Pancreas (tissue), 10 donors: Measurements from ENCODE around the gene FNDC3A. TPM values are rescaled to one million over a fixed set of nuclear protein-coding genes. Genes with fewer than 3 reads are reported as not detected.
A peak's percentile ranks its signal among the peaks of the same experiment; 100 is the strongest.

ENCODE experiments used
- ATAC-seq, 4 donors: fragments of 200-7000 bp; cut with Tn5 transposase; one replicate each; pipeline versions ENCODE4 v1.8.0 to v1.9.1; 2020; ENCODE audit warnings: mild to moderate bottlenecking in 4 of 4, moderate library complexity in 4 of 4
- DNase-seq, 6 donors: peaks; one replicate each; pipeline ENCODE4 v3.0.0-alpha.2; 2020
- FAIRE-seq: peaks from 2 replicates; lab custom pipeline; 2012; peaks lifted over from hg19 to GRCh38; lab: Jason Lieb, UNC
- H3K27ac ChIP-seq, 4 donors: fragments of 200-600 bp; sonication (generic); 1 replicate in 3 of 4; 2 replicates in 1 of 4; pipeline versions ENCODE4 v1.5.0 to v1.8.0; 2020
- H3K27me3 ChIP-seq, 4 donors: fragments of 200-600 bp; one replicate each; pipeline ENCODE4 v1.8.0; 2021
- H3K36me3 ChIP-seq, 3 donors: fragments of 200-600 bp; sonication (generic) in 1 of 3; one replicate each; pipeline versions ENCODE4 v1.5.0 to v1.8.0; 2020 to 2021
- H3K4me1 ChIP-seq, 3 donors: fragments of 200-600 bp; one replicate each; pipeline ENCODE4 v1.8.0; 2021
- H3K4me3 ChIP-seq, 4 donors: fragments of 200-600 bp; sonication (generic) in 2 of 4; one replicate each; pipeline versions ENCODE4 v1.5.0 to v1.8.0; 2020 to 2021
- H3K9me3 ChIP-seq, 4 donors: fragments of 200-600 bp; one replicate each; pipeline ENCODE4 v1.8.0; 2021
- WGBS, 2 donors: extraction: QIAGEN DNeasy Blood & Tissue Kit; methylation state at CpG; one replicate each; pipeline ENCODE4 v1.1.7; 2013; 5-methylcytosine and 5-hydroxymethylcytosine counted together
- intact Hi-C, 3 donors: fragments of 100-400 bp; cut with DNase I; formaldehyde crosslinking; loops; one replicate each; pipeline versions ENCODE4 v1.11.1 to v1.14.2; 2022
- polyA plus RNA-seq, 2 donors: library from polyadenylated mRNA; stranded (reverse); fragments of 200-250 nt; gene quantifications; one replicate each; pipeline ENCODE4 v1.2.3, GENCODE V29; 2013
- total RNA-seq, 6 donors: library from RNA; stranded (reverse); fragmentation: NEBNext Ultra II Directional in 4 of 6; extraction: Animal tissue kit (Norgen Biotek cat#: 25700) in 4 of 6; gene quantifications; one replicate each; pipeline versions ENCODE4 v1.2.1 to v1.2.4, GENCODE V29; 2021 to 2023
- TF ChIP-seq, protein P1 (sequence below), 4 donors: fragments of 200-600 bp; sonication (generic) in 3 of 4; IDR thresholded peaks; one replicate each; pipeline versions ENCODE4 v1.5.0 to v1.8.0; 2021; ENCODE audit warnings: antibody characterized with exemption in 4 of 4
- donor health status: healthy with polysubstance abuse.
- donor health status: DM: no; HTN: no; CAD: no; lungs with moderate emphysema.
- donor health status: DM: no; HTN: no; CAD: no.
- donor health status: control.
- donor health status: control.
- donor health status: Bipolar disorder and iron deficiency.
- donor health status: DM: yes; HTN: yes; CAD: no.
- donor health status: DM: no; HTN: no; CAD: no.
- donor health status: DM: no; HTN: no; CAD: no.
- donor health status: DM: yes; HTN: yes; CAD: no.

FNDC3A gene
- total and polyA plus RNA-seq, 8 donors, result 22.4 to 65.5 (median 47.2) TPM

DNA sequence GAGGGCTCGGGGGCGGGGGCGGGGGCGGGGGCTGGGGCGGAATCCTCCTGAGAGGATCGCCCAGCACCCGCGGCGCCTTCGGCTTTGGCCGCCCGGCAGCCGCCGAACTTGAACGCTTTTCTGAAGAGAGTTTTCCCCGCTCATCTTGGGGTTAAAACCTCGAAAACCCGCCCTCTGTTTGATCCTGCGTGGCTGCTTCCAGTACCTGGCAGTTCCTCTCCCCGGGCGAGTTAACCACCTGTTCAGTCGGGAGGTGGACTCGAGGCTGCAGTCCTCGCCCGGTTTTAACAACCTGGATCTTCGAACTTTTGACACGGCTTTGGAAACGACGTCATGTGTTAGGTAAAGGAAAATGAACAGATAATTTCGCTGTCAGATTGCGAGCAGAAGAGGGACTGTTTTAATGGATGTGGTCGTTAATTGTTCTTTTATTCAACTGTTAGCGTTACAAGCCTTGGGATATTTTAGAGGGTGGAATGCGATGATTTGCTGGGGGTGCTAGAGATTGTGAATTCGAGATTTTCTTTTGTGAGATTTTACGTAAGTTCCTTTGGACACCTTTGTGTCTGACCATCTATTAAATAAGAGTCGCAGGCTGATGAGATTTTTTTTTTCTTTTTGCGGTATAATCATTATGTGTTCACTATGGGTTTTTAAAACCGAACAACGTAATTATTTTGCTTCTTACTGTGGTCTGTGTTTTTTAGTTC, 1.0 kb downstream of the FNDC3A start:
- intact Hi-C loops, result no loop called here
- FAIRE-seq (peak; percentile 47), ATAC-seq (peak; percentile 72 to 79 (median 76)), DNase-seq (peak in 3 of 6 donors; percentile 89 to 90 (median 90))
- Histone ChIP-seq H3K9me3 (no peaks in the 10 kb centered on the region), H3K4me3 (peak overlapping the region; percentile 50 to 84 (median 82)), H3K27ac (peak overlapping the region; percentile 77 to 99 (median 98)), H3K36me3 (no peaks in the 10 kb centered on the region), H3K27me3 (no peaks in the 10 kb centered on the region), H3K4me1 (peaks cover 0 to 26% (median 15%) of the 10 kb centered on the region in 3 donors)
- TF ChIP-seq, protein P1, sequence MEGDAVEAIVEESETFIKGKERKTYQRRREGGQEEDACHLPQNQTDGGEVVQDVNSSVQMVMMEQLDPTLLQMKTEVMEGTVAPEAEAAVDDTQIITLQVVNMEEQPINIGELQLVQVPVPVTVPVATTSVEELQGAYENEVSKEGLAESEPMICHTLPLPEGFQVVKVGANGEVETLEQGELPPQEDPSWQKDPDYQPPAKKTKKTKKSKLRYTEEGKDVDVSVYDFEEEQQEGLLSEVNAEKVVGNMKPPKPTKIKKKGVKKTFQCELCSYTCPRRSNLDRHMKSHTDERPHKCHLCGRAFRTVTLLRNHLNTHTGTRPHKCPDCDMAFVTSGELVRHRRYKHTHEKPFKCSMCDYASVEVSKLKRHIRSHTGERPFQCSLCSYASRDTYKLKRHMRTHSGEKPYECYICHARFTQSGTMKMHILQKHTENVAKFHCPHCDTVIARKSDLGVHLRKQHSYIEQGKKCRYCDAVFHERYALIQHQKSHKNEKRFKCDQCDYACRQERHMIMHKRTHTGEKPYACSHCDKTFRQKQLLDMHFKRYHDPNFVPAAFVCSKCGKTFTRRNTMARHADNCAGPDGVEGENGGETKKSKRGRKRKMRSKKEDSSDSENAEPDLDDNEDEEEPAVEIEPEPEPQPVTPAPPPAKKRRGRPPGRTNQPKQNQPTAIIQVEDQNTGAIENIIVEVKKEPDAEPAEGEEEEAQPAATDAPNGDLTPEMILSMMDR (IDR thresholded peaks at IDR 0.05), result no peak
- 0 to 1% methylated on average over 35 to 40 of the region's 40 CpGs for WGBS, 2 donors

DNA sequence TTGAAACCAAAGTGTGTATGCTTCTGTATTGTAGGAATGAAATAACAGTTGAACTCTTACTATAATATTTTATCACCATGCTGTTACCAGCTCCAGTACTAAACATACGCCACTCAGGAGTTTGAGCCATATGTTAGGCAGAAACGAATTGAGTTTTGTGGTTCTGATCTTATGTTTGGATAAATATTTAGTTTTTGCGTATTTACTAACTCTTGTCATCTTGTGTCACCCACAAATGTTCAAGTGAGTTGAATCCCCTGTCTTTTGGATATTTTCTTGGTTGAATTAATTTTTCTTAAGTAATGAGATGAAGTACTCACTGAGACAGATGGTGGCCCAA, 1.5 kb downstream of the FNDC3A start:
- WGBS, 2 donors, result 6% methylated on average over 3 of the region's 3 CpGs
- H3K4me3 ChIP-seq, result peak overlapping the region; percentile 50 to 84 (median 82)
- intact Hi-C loops, result no loop called here
- TF ChIP-seq, protein P1 (IDR thresholded peaks at IDR 0.05), result no peak
- peak in 1 of 4 donors; percentile 6 for ATAC-seq
- no peaks in the 10 kb centered on the region for H3K36me3 ChIP-seq
- no peaks in the 10 kb centered on the region for H3K9me3 ChIP-seq
- no peaks in the 10 kb centered on the region for H3K27me3 ChIP-seq
- DNase-seq, result no peak
- FAIRE-seq, result no peak
- peaks cover 0 to 31% (median 19%) of the 10 kb centered on the region in 3 donors for H3K4me1 ChIP-seq
- H3K27ac ChIP-seq, result peak overlapping the region; percentile 77 to 99 (median 98)

DNA sequence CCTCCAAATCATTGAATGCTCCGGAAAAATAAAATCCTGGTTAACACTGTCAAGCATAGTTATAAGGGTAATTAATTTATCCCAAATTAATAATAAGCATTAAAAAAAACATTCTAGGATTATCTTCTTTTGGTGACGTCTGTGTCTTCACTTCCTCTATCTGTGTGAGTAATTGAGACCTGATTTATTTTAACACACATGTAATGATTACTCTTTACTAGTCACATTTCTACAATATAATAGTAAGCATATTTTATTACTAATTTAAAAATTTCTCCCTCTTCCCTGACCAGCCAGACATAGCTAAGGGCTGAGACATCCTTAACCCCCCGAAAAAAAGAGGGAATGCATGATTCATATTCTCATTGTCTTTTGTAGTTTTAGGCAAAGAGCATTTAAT, 2.3 kb downstream of the FNDC3A start:
- no peak for DNase-seq
- 22 to 26% methylated on average over 3 of the region's 3 CpGs for WGBS, 2 donors
- no peak for ATAC-seq
- FAIRE-seq, result peak; percentile 88
- Histone ChIP-seq H3K27ac (peak overlapping the region in 3 of 4 donors; percentile 77 to 99 (median 99)), H3K4me1 (peaks cover 4 to 33% (median 21%) of the 10 kb centered on the region in 3 donors), H3K27me3 (no peaks in the 10 kb centered on the region), H3K36me3 (no peaks in the 10 kb centered on the region), H3K4me3 (peak overlapping the region; percentile 50 to 84 (median 82)), H3K9me3 (no peaks in the 10 kb centered on the region)
- intact Hi-C loops, result no loop called here
- TF ChIP-seq, protein P1 (IDR thresholded peaks at IDR 0.05), result no peak

DNA sequence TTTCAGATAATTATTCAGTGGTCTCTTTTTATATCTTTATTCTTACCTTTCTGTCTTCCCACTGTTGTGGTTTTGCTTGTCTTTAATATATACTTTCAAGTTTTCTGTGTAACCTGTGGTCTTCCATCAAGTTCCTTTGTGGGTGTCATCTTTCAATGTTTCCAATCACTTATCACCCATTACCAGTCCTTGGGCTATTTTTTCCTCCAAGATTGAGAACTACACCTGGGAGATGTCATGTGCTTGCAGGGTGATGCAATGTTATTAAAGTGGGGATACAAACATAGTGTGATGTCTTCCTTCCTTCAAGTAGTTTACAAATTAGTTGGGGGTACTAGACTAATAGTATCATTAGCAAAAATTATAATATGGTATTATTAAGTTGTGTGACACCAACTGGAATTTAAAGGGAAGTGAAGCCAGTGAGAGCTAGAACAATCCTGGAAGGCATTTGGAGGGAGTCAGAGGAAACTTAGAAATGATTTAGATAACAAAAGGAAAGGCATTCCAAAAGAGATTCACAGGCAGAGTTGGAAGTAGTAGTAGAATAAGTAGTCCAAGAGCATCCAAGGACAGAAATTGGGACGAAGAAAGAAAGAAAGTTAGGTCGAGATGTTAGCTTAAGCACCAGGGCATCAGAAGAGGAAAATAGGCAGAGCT, 3.4 kb downstream of the FNDC3A start:
- H3K27ac ChIP-seq, result no peak overlapping the region
- no peak for FAIRE-seq
- H3K9me3 ChIP-seq, result no peaks in the 10 kb centered on the region
- intact Hi-C loops, result no loop called here
- H3K36me3 ChIP-seq, result no peaks in the 10 kb centered on the region
- DNase-seq, result no peak
- WGBS, 2 donors, result 36 to 55% methylated on average over 2 of the region's 2 CpGs
- peak overlapping the region in 3 of 4 donors; percentile 50 to 84 (median 80) for H3K4me3 ChIP-seq
- no peak for ATAC-seq
- H3K4me1 ChIP-seq, result peaks cover 4 to 33% (median 28%) of the 10 kb centered on the region in 3 donors
- TF ChIP-seq, protein P1 (IDR thresholded peaks at IDR 0.05), result no peak
- H3K27me3 ChIP-seq, result no peaks in the 10 kb centered on the region
